ENCODE results near the gene AFMID. TPM values are rescaled to one million over a fixed set of nuclear protein-coding genes. Genes with fewer than 3 reads are reported as not detected.
"Not testable (repeated sequence)": the region's sequence is repeated elsewhere in the genome, so short reads cannot be mapped to it uniquely, and the experiment has no call there.

The AFMID gene
- total RNA-seq, 1 experiment from 2014 or later = 104 TPM

GRCh38 chr17:78168242-78168902 is 18.8 kb upstream of the AFMID start, which contains the start of gene SYNGR2:
Gene SYNGR2 (plus strand): TSS chr17:78168581. CDS start chr17:78168617, 36 bp downstream.
- Histone ChIP-seq H3K4me1 (ENCODE audit: low read length) (peaks cover 33% of the 10 kb centered on the region), H4K20me1 (ENCODE audit: insufficient read depth, low read depth, low read length) (peaks cover 14% of the 10 kb centered on the region; the same call in 1 of the 2 replicates), H3K36me3 (ENCODE audit: insufficient read depth, low read length) (no peaks in the 10 kb centered on the region), H3K9me2 (replicated peaks; ENCODE audit: insufficient read depth, low read length) (no peaks in the 10 kb centered on the region), H3K4me3 (ENCODE audit: low read length) (peak within 1 kb of the TSS; percentile 80), H2AFZ (ENCODE audit: low read length) (peak within 1 kb of the TSS; percentile 75; the same call in 1 of the 2 replicates), H3K27me3 (ENCODE audit: low read length) (peaks cover 3% of the 10 kb centered on the region; the same call in 1 of the 2 replicates), H3K4me2 (ENCODE audit: low read depth, low read length, poor library complexity, severe bottlenecking) (peak within 1 kb of the TSS; percentile 88), H3K9ac (ENCODE audit: low read length) (peak within 1 kb of the TSS; percentile 75), H3K79me2 (ENCODE audit: low read length) (no peaks in the 10 kb centered on the region), H3K9me3 (ENCODE audit: low read length) (no peaks in the 10 kb centered on the region), H3K27ac (ENCODE audit: low read length) (no peak within 1 kb of the TSS)
- DNase-seq = peak; percentile 94

DNA sequence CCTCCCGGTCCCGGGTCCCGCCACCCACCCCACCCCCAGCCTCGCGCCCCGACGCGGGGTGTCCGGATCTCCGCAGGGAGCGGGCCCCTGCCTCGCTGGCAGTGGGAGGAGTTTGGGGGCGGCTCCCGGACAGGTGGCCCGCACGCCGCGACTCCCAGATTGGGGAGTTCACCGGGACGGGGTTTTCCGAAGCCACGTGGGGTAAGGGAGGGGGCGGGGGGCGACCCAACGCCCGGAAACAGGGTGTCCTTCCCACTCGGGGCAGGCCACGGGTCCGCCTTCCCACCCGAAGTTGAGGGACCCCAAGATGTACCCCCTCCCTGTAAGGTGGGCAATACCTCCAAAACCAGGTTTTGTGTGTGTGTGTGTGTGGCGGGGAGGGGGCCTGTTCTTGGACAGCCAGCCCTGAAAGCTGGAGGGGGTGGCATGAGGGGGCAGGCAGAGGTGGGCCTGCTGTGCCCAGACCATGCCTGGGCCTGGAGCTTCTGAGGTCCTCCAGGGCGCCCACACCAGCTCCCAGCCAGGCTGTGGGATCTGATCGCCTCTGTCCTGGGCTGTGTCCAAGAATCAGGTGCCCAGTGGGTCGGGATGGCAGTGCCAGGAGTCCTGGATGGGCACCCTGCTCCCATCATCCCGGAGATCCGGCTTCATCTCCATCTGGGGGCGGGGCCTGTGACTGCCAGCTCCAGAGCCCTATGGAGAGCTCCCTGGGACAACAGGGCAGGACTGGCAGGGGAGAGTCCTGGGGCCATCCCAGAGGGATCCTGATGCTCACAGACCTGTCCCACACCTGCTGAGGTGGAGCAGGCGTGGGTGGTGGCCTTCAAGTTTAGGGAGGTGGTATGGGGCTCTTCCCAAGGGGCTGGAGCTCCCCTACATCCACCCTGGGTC is 18.0 kb upstream of the AFMID start:
- H3K9ac ChIP-seq (ENCODE audit: low read length) = peak overlapping the region; percentile 75
- peak overlapping the region; percentile 80 for H3K4me3 ChIP-seq (ENCODE audit: low read length)
- H3K9me3 ChIP-seq (ENCODE audit: low read length) = no peaks in the 10 kb centered on the region
- H3K9me2 ChIP-seq (replicated peaks; ENCODE audit: insufficient read depth, low read length) = no peaks in the 10 kb centered on the region
- peak overlapping the region; percentile 50; the same call in 1 of the 2 replicates for H2AFZ ChIP-seq (ENCODE audit: low read length)
- peaks cover 3% of the 10 kb centered on the region; the same call in 1 of the 2 replicates for H3K27me3 ChIP-seq (ENCODE audit: low read length)
- DNase-seq = no peak
- peaks cover 40% of the 10 kb centered on the region for H3K4me1 ChIP-seq (ENCODE audit: low read length)
- H3K27ac ChIP-seq (ENCODE audit: low read length) = no peak overlapping the region
- H3K4me2 ChIP-seq (ENCODE audit: low read depth, low read length, poor library complexity, severe bottlenecking) = peak overlapping the region; percentile 88
- no peaks in the 10 kb centered on the region for H3K79me2 ChIP-seq (ENCODE audit: low read length)
- peaks cover 14% of the 10 kb centered on the region; the same call in 1 of the 2 replicates for H4K20me1 ChIP-seq (ENCODE audit: insufficient read depth, low read depth, low read length)
- no peaks in the 10 kb centered on the region; the same call in 1 of the 2 replicates for H3K36me3 ChIP-seq (ENCODE audit: insufficient read depth, low read length)

DNA sequence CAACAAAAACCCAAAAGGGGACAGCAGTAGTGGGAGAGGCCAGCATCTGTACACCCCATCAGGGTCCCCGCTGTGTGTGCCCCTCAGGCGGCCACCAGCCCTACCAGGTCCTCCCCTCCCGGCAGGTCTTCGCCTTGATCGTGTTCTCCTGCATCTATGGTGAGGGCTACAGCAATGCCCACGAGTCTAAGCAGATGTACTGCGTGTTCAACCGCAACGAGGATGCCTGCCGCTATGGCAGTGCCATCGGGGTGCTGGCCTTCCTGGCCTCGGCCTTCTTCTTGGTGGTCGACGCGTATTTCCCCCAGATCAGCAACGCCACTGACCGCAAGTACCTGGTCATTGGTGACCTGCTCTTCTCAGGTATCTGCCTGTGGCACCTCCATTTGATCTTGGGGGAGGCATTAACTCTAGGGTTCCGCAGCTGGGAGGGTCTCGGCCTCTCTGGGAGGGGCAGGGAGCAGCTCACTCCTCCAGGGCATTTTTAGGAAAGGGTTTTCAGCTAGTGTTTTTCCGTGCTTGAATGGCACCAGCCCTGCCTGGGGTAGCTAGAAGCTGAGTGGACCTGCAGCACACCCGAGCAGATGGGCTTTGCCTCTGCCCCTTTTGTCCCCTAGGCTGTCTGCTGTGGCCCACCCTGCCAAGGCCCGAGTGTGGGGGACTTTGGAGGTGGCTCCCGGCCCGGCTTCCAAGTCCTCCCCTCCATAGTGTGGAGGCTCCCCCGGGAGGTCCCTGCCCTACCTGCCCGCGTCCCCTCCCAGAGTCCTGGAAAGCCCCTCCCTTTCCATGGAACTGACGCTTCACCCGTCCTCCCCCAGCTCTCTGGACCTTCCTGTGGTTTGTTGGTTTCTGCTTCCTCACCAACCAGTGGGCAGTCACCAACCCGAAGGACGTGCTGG is 16.2 kb upstream of the AFMID start:
- Histone ChIP-seq H4K20me1 (ENCODE audit: insufficient read depth, low read depth, low read length) (peaks cover 14% of the 10 kb centered on the region), H3K27me3 (ENCODE audit: low read length) (peaks cover 3% of the 10 kb centered on the region; the same call in 1 of the 2 replicates), H3K27ac (ENCODE audit: low read length) (no peak overlapping the region), H3K9me2 (replicated peaks; ENCODE audit: insufficient read depth, low read length) (no peaks in the 10 kb centered on the region), H3K4me1 (ENCODE audit: low read length) (peaks cover 43% of the 10 kb centered on the region), H3K36me3 (ENCODE audit: insufficient read depth, low read length) (no peaks in the 10 kb centered on the region; the same call in 1 of the 2 replicates), H3K4me2 (ENCODE audit: low read depth, low read length, poor library complexity, severe bottlenecking) (no peak overlapping the region), H3K79me2 (ENCODE audit: low read length) (no peaks in the 10 kb centered on the region), H2AFZ (ENCODE audit: low read length) (no peak overlapping the region), H3K4me3 (ENCODE audit: low read length) (no peak overlapping the region), H3K9ac (ENCODE audit: low read length) (no peak overlapping the region), H3K9me3 (ENCODE audit: low read length) (no peaks in the 10 kb centered on the region)
- no peak for DNase-seq

- DNase-seq; H2AFZ ChIP-seq (ENCODE audit: low read length); H3K9ac ChIP-seq (ENCODE audit: low read length); H3K36me3 ChIP-seq (ENCODE audit: insufficient read depth, low read length); H3K4me2 ChIP-seq (ENCODE audit: low read depth, low read length, poor library complexity, severe bottlenecking); H3K27ac ChIP-seq (ENCODE audit: low read length); H3K9me2 ChIP-seq (replicated peaks; ENCODE audit: insufficient read depth, low read length); H3K27me3 ChIP-seq (ENCODE audit: low read length); H3K9me3 ChIP-seq (ENCODE audit: low read length); H3K79me2 ChIP-seq (ENCODE audit: low read length): not testable (repeated sequence)
- peaks cover 48% of the 10 kb centered on the region for H3K4me1 ChIP-seq (ENCODE audit: low read length)
- peak overlapping the region; percentile 4; the same call in 1 of the 2 replicates for H3K4me3 ChIP-seq (ENCODE audit: low read length)
- H4K20me1 ChIP-seq (ENCODE audit: insufficient read depth, low read depth, low read length) = peaks cover 17% of the 10 kb centered on the region
Observed at GRCh38 chr17:78171591-78172248, 15.4 kb upstream of the AFMID start.

GRCh38 chr17:78172249-78173051 is 14.7 kb upstream of the AFMID start:
- peak overlapping the region; percentile 53 for H3K4me2 ChIP-seq (ENCODE audit: low read depth, low read length, poor library complexity, severe bottlenecking)
- H3K79me2 ChIP-seq (ENCODE audit: low read length) = no peaks in the 10 kb centered on the region
- peaks cover 51% of the 10 kb centered on the region for H3K4me1 ChIP-seq (ENCODE audit: low read length)
- peaks cover 3% of the 10 kb centered on the region; the same call in 1 of the 2 replicates for H3K27me3 ChIP-seq (ENCODE audit: low read length)
- peak; percentile 71 for DNase-seq
- H3K9me3 ChIP-seq (ENCODE audit: low read length) = no peaks in the 10 kb centered on the region
- no peak overlapping the region for H3K27ac ChIP-seq (ENCODE audit: low read length)
- H4K20me1 ChIP-seq (ENCODE audit: insufficient read depth, low read depth, low read length) = peaks cover 17% of the 10 kb centered on the region
- H3K9me2 ChIP-seq (replicated peaks; ENCODE audit: insufficient read depth, low read length) = no peaks in the 10 kb centered on the region
- H2AFZ ChIP-seq (ENCODE audit: low read length) = no peak overlapping the region
- no peaks in the 10 kb centered on the region; the same call in 1 of the 2 replicates for H3K36me3 ChIP-seq (ENCODE audit: insufficient read depth, low read length)
- peak overlapping the region; percentile 4; the same call in 1 of the 2 replicates for H3K4me3 ChIP-seq (ENCODE audit: low read length)
- H3K9ac ChIP-seq (ENCODE audit: low read length) = peak overlapping the region; percentile 31

GRCh38 chr17:78173097-78173715 is 14.0 kb upstream of the AFMID start:
- H2AFZ ChIP-seq (ENCODE audit: low read length) = no peak overlapping the region
- H3K79me2 ChIP-seq (ENCODE audit: low read length) = no peaks in the 10 kb centered on the region
- H3K4me1 ChIP-seq (ENCODE audit: low read length) = peaks cover 47% of the 10 kb centered on the region
- no peaks in the 10 kb centered on the region for H3K9me3 ChIP-seq (ENCODE audit: low read length)
- H3K27me3 ChIP-seq (ENCODE audit: low read length) = peaks cover 3% of the 10 kb centered on the region; the same call in 1 of the 2 replicates
- H3K9ac ChIP-seq (ENCODE audit: low read length) = peak overlapping the region; percentile 31; the same call in 1 of the 2 replicates
- H4K20me1 ChIP-seq (ENCODE audit: insufficient read depth, low read depth, low read length) = peaks cover 17% of the 10 kb centered on the region
- DNase-seq = no peak
- H3K4me3 ChIP-seq (ENCODE audit: low read length) = no peak overlapping the region
- no peaks in the 10 kb centered on the region for H3K9me2 ChIP-seq (replicated peaks; ENCODE audit: insufficient read depth, low read length)
- H3K27ac ChIP-seq (ENCODE audit: low read length) = no peak overlapping the region
- H3K36me3 ChIP-seq (ENCODE audit: insufficient read depth, low read length) = no peaks in the 10 kb centered on the region; the same call in 1 of the 2 replicates
- peak overlapping the region; percentile 53 for H3K4me2 ChIP-seq (ENCODE audit: low read depth, low read length, poor library complexity, severe bottlenecking)
